Measurements from ENCODE around the gene KCTD11.

Gene KCTD11

GRCh38 chr17:7314719-7315569 lies 37.0 kb upstream of the KCTD11 start, which contains the start of gene GPS2:
GPS2 (minus strand) TSS chr17:7315360; CDS start chr17:7315052, 308 bp downstream.
- no peak for DNase-seq (ENCODE audit: low read depth)
- no peak for TF ChIP-seq CTCF (IDR thresholded peaks at IDR 0.05; ENCODE audit: control insufficient read depth, insufficient read depth, low read depth, low read length, missing control alignments)
- peak within 1 kb of the TSS; percentile 74 for H3K4me3 ChIP-seq (ENCODE audit: control insufficient read depth, low read depth, low read length)

- no peak for DNase-seq (ENCODE audit: low read depth)
- TF ChIP-seq CTCF (IDR thresholded peaks at IDR 0.05; ENCODE audit: control insufficient read depth, insufficient read depth, low read depth, low read length, missing control alignments): no peak
Observed at GRCh38 chr17:7315570-7316235, 36.3 kb upstream of the KCTD11 start.

GRCh38 chr17:7317161-7317803 lies 34.7 kb upstream of the KCTD11 start:
- H3K4me3 ChIP-seq (ENCODE audit: control insufficient read depth, low read depth, low read length): no peak overlapping the region
- TF ChIP-seq CTCF (IDR thresholded peaks at IDR 0.05; ENCODE audit: control insufficient read depth, insufficient read depth, low read depth, low read length, missing control alignments): no peak
- DNase-seq (ENCODE audit: low read depth): no peak

More at GRCh38 chr17:7315570-7316235, 36.3 kb upstream of the KCTD11 start:
- H3K4me3 ChIP-seq (ENCODE audit: control insufficient read depth, low read depth, low read length): peak overlapping the region; percentile 74

GRCh38 chr17:7318121-7318860 lies 33.7 kb upstream of the KCTD11 start:
- no peak for TF ChIP-seq CTCF (IDR thresholded peaks at IDR 0.05; ENCODE audit: control insufficient read depth, insufficient read depth, low read depth, low read length, missing control alignments)
- no peak for DNase-seq (ENCODE audit: low read depth)
- H3K4me3 ChIP-seq (ENCODE audit: control insufficient read depth, low read depth, low read length): no peak overlapping the region

GRCh38 chr17:7321466-7321865 lies 30.5 kb upstream of the KCTD11 start:
- H3K4me3 ChIP-seq (ENCODE audit: control insufficient read depth, low read depth, low read length): no peak overlapping the region
- TF ChIP-seq CTCF (IDR thresholded peaks at IDR 0.05; ENCODE audit: control insufficient read depth, insufficient read depth, low read depth, low read length, missing control alignments): no peak

More at GRCh38 chr17:7321466-7321865, 30.5 kb upstream of the KCTD11 start:
- DNase-seq (ENCODE audit: low read depth): no peak

Data from AG09309 (cell line).